Lung (tissue), 12 donors: Measurements from ENCODE around the gene NOSIP. TPM values are rescaled to one million over a fixed set of nuclear protein-coding genes. Genes with fewer than 3 reads are reported as not detected.

Source experiments
- ATAC-seq: fragments of 200-7000 bp; cut with Tn5 transposase; one replicate; pipeline ENCODE4 v1.9.1; 2020; ENCODE audit warnings: moderate number of reproducible peaks; ENCODE audit not compliant: insufficient read depth, low FRiP score
- DNase-seq, 3 donors: peaks; one replicate each; pipeline ENCODE4 v3.0.0-alpha.2; 2013 to 2017
- H3K27ac ChIP-seq, 2 donors: one replicate each; pipeline ENCODE4 v1.5.1; 2013; ENCODE audit warnings: mild to moderate bottlenecking in 2 of 2, moderate library complexity in 2 of 2, control low read depth in 1 of 2, inconsistent platforms in 1 of 2, low read depth in 1 of 2, low read length in 1 of 2
- H3K27me3 ChIP-seq, 3 donors: one replicate each; pipeline ENCODE4 v1.5.1; 2013; ENCODE audit warnings: low read length in 2 of 3; ENCODE audit not compliant: control insufficient read depth in 3 of 3, insufficient read depth in 3 of 3
- H3K36me3 ChIP-seq, 4 donors: one replicate each; pipeline ENCODE4 v1.5.1; 2013; ENCODE audit warnings: low read length in 4 of 4, mild to moderate bottlenecking in 1 of 4, moderate library complexity in 1 of 4; ENCODE audit not compliant: control insufficient read depth in 4 of 4, insufficient read depth in 4 of 4
- H3K4me1 ChIP-seq, 5 donors: one replicate each; pipeline ENCODE4 v1.5.1; 2013; ENCODE audit warnings: low read length in 5 of 5, mild to moderate bottlenecking in 2 of 5, moderate library complexity in 1 of 5; ENCODE audit not compliant: control insufficient read depth in 5 of 5, insufficient read depth in 5 of 5
- H3K4me3 ChIP-seq: one replicate; pipeline ENCODE4 v1.5.1; 2013; ENCODE audit warnings: mild to moderate bottlenecking, control low read depth, moderate library complexity
- H3K9ac ChIP-seq, 2 donors: one replicate each; pipeline ENCODE4 v1.5.1; 2013; ENCODE audit warnings: low read length in 2 of 2, control low read depth in 1 of 2; ENCODE audit not compliant: insufficient read depth in 1 of 2
- H3K9me3 ChIP-seq, 4 donors: one replicate each; pipeline ENCODE4 v1.5.1; 2013; ENCODE audit warnings: low read length in 3 of 4, mild to moderate bottlenecking in 1 of 4, moderate library complexity in 1 of 4; ENCODE audit not compliant: control insufficient read depth in 4 of 4, insufficient read depth in 3 of 4
- CTCF ChIP-seq: IDR thresholded peaks from 2 replicates; pipeline ENCODE4 v1.5.1; 2012; ENCODE audit warnings: mild to moderate bottlenecking; ENCODE audit errors: control extremely low read depth, extremely low read depth
- WGBS, 2 donors: extraction: QIAGEN DNeasy Blood & Tissue Kit; methylation state at CpG; one replicate each; pipeline ENCODE4 v1.1.7; 2013; 5-methylcytosine and 5-hydroxymethylcytosine counted together
- polyA plus RNA-seq, 2 donors: library from polyadenylated mRNA; stranded (reverse); fragments of 200-250 nt; gene quantifications; one replicate each; pipeline ENCODE4 v1.2.1, GENCODE V29; 2013
- total RNA-seq, 2 donors: library from RNA; depleted of rRNA in 1 of 2; stranded (reverse); fragments of >200 nt in 1 of 2; gene quantifications; one replicate each; pipeline ENCODE4 v1.2.1, GENCODE V29; 2014 to 2021
- donor health status: control.
- donor health status: control.
- donor health status: Bipolar disorder and iron deficiency.
- donor health status: healthy.
- donor health status: DM: yes; HTN: yes; CAD: no.

NOSIP gene
- total and polyA plus RNA-seq, 4 donors = 40.9 to 84.2 (median 62.6) TPM

- H3K4me3 ChIP-seq = peak overlapping the region; percentile 54
- peaks cover 0 to 18% (median 3%) of the 10 kb centered on the region in 5 donors for H3K4me1 ChIP-seq
- ATAC-seq (peak; percentile 91), DNase-seq (peak; percentile 97 to 98 (median 98))
- peaks cover 0 to 12% (median 9%) of the 10 kb centered on the region in 4 donors for H3K36me3 ChIP-seq
- no peaks in the 10 kb centered on the region for H3K9me3 ChIP-seq
- TF ChIP-seq CTCF = no peak
- peak overlapping the region; percentile 90 to 99 for H3K27ac ChIP-seq
- 0% methylated on average over 57 to 58 of the region's 58 CpGs for WGBS, 2 donors
- H3K27me3 ChIP-seq = no peaks in the 10 kb centered on the region
- peak overlapping the region; percentile 11 to 42 for H3K9ac ChIP-seq
Measured at GRCh38 chr19:49590071-49590970, 10.0 kb upstream of the NOSIP start.

- no peak for ATAC-seq
- no peaks in the 10 kb centered on the region for H3K27me3 ChIP-seq
- no peak for TF ChIP-seq CTCF
Measured at GRCh38 chr19:49589502-49589905, 9.1 kb upstream of the NOSIP start.

GRCh38 chr19:49588365-49589122 lies 8.2 kb upstream of the NOSIP start:
- H3K4me1 ChIP-seq = peaks cover 0 to 13% (median 1%) of the 10 kb centered on the region in 5 donors
- no peak overlapping the region for H3K4me3 ChIP-seq
- H3K9me3 ChIP-seq = no peaks in the 10 kb centered on the region
- no peak overlapping the region for H3K27ac ChIP-seq
- no peak for ATAC-seq
- H3K27me3 ChIP-seq = no peaks in the 10 kb centered on the region
- DNase-seq = no peak
- WGBS, 2 donors = 84 to 91% methylated on average over 18 of the region's 18 CpGs
- H3K9ac ChIP-seq = no peak overlapping the region
- TF ChIP-seq CTCF = no peak
- peaks cover 0 to 2% (median under 1%) of the 10 kb centered on the region in 4 donors for H3K36me3 ChIP-seq

More at GRCh38 chr19:49589502-49589905, 9.1 kb upstream of the NOSIP start:
- H3K4me3 ChIP-seq = no peak overlapping the region
- no peak overlapping the region for H3K9ac ChIP-seq
- H3K27ac ChIP-seq = peak overlapping the region in 1 of 2 donors; percentile 67
- DNase-seq = peak in 2 of 3 donors; percentile 15 to 22
- peaks cover 0 to 18% (median 3%) of the 10 kb centered on the region in 5 donors for H3K4me1 ChIP-seq
- H3K9me3 ChIP-seq = no peaks in the 10 kb centered on the region
- H3K36me3 ChIP-seq = peaks cover 0 to 9% (median 7%) of the 10 kb centered on the region in 4 donors
- WGBS, 2 donors = 60 to 64% methylated on average over 5 of the region's 5 CpGs
